Lung (tissue), 12 donors: ENCODE data around the gene CCL24. TPM values are rescaled to one million over a fixed set of nuclear protein-coding genes. Genes with fewer than 3 reads are reported as not detected.

Experiments
- ATAC-seq: fragments of 200-7000 bp; cut with Tn5 transposase; one replicate; pipeline ENCODE4 v1.9.1; 2020; ENCODE audit warnings: moderate number of reproducible peaks; ENCODE audit not compliant: insufficient read depth, low FRiP score
- DNase-seq, 3 donors: peaks; one replicate each; pipeline ENCODE4 v3.0.0-alpha.2; 2013 to 2017
- H3K27ac ChIP-seq, 2 donors: one replicate each; pipeline ENCODE4 v1.5.1; 2013; ENCODE audit warnings: mild to moderate bottlenecking in 2 of 2, moderate library complexity in 2 of 2, control low read depth in 1 of 2, inconsistent platforms in 1 of 2, low read depth in 1 of 2, low read length in 1 of 2
- H3K27me3 ChIP-seq, 3 donors: one replicate each; pipeline ENCODE4 v1.5.1; 2013; ENCODE audit warnings: low read length in 2 of 3; ENCODE audit not compliant: control insufficient read depth in 3 of 3, insufficient read depth in 3 of 3
- H3K36me3 ChIP-seq, 4 donors: one replicate each; pipeline ENCODE4 v1.5.1; 2013; ENCODE audit warnings: low read length in 4 of 4, mild to moderate bottlenecking in 1 of 4, moderate library complexity in 1 of 4; ENCODE audit not compliant: control insufficient read depth in 4 of 4, insufficient read depth in 4 of 4
- H3K4me1 ChIP-seq, 5 donors: one replicate each; pipeline ENCODE4 v1.5.1; 2013; ENCODE audit warnings: low read length in 5 of 5, mild to moderate bottlenecking in 2 of 5, moderate library complexity in 1 of 5; ENCODE audit not compliant: control insufficient read depth in 5 of 5, insufficient read depth in 5 of 5
- H3K4me3 ChIP-seq: one replicate; pipeline ENCODE4 v1.5.1; 2013; ENCODE audit warnings: mild to moderate bottlenecking, control low read depth, moderate library complexity
- H3K9ac ChIP-seq, 2 donors: one replicate each; pipeline ENCODE4 v1.5.1; 2013; ENCODE audit warnings: low read length in 2 of 2, control low read depth in 1 of 2; ENCODE audit not compliant: insufficient read depth in 1 of 2
- H3K9me3 ChIP-seq, 4 donors: one replicate each; pipeline ENCODE4 v1.5.1; 2013; ENCODE audit warnings: low read length in 3 of 4, mild to moderate bottlenecking in 1 of 4, moderate library complexity in 1 of 4; ENCODE audit not compliant: control insufficient read depth in 4 of 4, insufficient read depth in 3 of 4
- CTCF ChIP-seq: IDR thresholded peaks from 2 replicates; pipeline ENCODE4 v1.5.1; 2012; ENCODE audit warnings: mild to moderate bottlenecking; ENCODE audit errors: control extremely low read depth, extremely low read depth
- WGBS, 2 donors: extraction: QIAGEN DNeasy Blood & Tissue Kit; methylation state at CpG; one replicate each; pipeline ENCODE4 v1.1.7; 2013; 5-methylcytosine and 5-hydroxymethylcytosine counted together
- polyA plus RNA-seq, 2 donors: library from polyadenylated mRNA; stranded (reverse); fragments of 200-250 nt; gene quantifications; one replicate each; pipeline ENCODE4 v1.2.1, GENCODE V29; 2013
- total RNA-seq, 2 donors: library from RNA; depleted of rRNA in 1 of 2; stranded (reverse); fragments of >200 nt in 1 of 2; gene quantifications; one replicate each; pipeline ENCODE4 v1.2.1, GENCODE V29; 2014 to 2021
- donor health status: control.
- donor health status: control.
- donor health status: Bipolar disorder and iron deficiency.
- donor health status: healthy.
- donor health status: DM: yes; HTN: yes; CAD: no.

CCL24 gene
- total and polyA plus RNA-seq, 4 donors: 1.1 to 4.8 (median 2.8) TPM; not detected in 1

- no peak for TF ChIP-seq CTCF
- no peak overlapping the region for H3K9ac ChIP-seq
- no peak overlapping the region for H3K4me3 ChIP-seq
- peaks cover 0 to 16% (median 9%) of the 10 kb centered on the region in 4 donors for H3K9me3 ChIP-seq
- ATAC-seq (no peak), DNase-seq (no peak)
- H3K4me1 ChIP-seq: no peaks in the 10 kb centered on the region
- WGBS, 2 donors: 68 to 90% methylated on average over 5 of the region's 5 CpGs
- no peaks in the 10 kb centered on the region for H3K36me3 ChIP-seq
- H3K27ac ChIP-seq: no peak overlapping the region
- H3K27me3 ChIP-seq: no peaks in the 10 kb centered on the region
These were observed 8.9 kb downstream of the CCL24 start for GRCh38 chr7:75804705-75805104.

- 90 to 93% methylated on average over 2 of the region's 2 CpGs for WGBS, 2 donors
- Histone ChIP-seq H3K4me3 (no peak overlapping the region), H3K9ac (no peak overlapping the region), H3K4me1 (no peaks in the 10 kb centered on the region), H3K36me3 (no peaks in the 10 kb centered on the region), H3K27ac (no peak overlapping the region), H3K9me3 (peaks cover 0 to 16% (median 9%) of the 10 kb centered on the region in 4 donors), H3K27me3 (no peaks in the 10 kb centered on the region)
- TF ChIP-seq CTCF: no peak
- ATAC-seq (no peak), DNase-seq (no peak)
These were observed 9.6 kb downstream of the CCL24 start for GRCh38 chr7:75804004-75804403.

GRCh38 chr7:75802552-75802821 is 11.1 kb downstream of the CCL24 start:
- WGBS, 2 donors: 89 to 92% methylated on average over 5 of the region's 5 CpGs
- Histone ChIP-seq H3K4me3 (no peak overlapping the region), H3K9me3 (peaks cover 0 to 12% (median 7%) of the 10 kb centered on the region in 4 donors), H3K36me3 (no peaks in the 10 kb centered on the region), H3K4me1 (no peaks in the 10 kb centered on the region), H3K27me3 (no peaks in the 10 kb centered on the region), H3K27ac (no peak overlapping the region), H3K9ac (no peak overlapping the region)
- DNase-seq (no peak), ATAC-seq (no peak)
- TF ChIP-seq CTCF: no peak

- ATAC-seq (no peak), DNase-seq (no peak)
- no peaks in the 10 kb centered on the region for H3K36me3 ChIP-seq
- peaks cover 0 to 8% (median 1%) of the 10 kb centered on the region in 5 donors for H3K4me1 ChIP-seq
- 62 to 71% methylated on average over 4 of the region's 4 CpGs for WGBS, 2 donors
- H3K27me3 ChIP-seq: no peaks in the 10 kb centered on the region
- TF ChIP-seq CTCF: no peak
- no peak overlapping the region for H3K27ac ChIP-seq
- no peak overlapping the region for H3K4me3 ChIP-seq
- no peak overlapping the region for H3K9ac ChIP-seq
- H3K9me3 ChIP-seq: no peaks in the 10 kb centered on the region
These were observed 14.8 kb downstream of the CCL24 start for GRCh38 chr7:75798770-75799169.
